ENCODE results near the gene SLC9B1. TPM values are rescaled to one million over a fixed set of nuclear protein-coding genes. Genes with fewer than 3 reads are reported as not detected.

Gene SLC9B1
- 0.76 and 2.0 TPM in 2 replicates for total RNA-seq

GRCh38 chr4:103019308-103020124 lies at the start of gene SLC9B1:
Gene SLC9B1 (minus strand): TSS chr4:103019705. CDS start chr4:102991711, 27,994 bp downstream.

GRCh38 chr4:102868781-102869568 lies 150.5 kb downstream of the SLC9B1 start, which contains the start of gene CISD2:
Gene CISD2 (plus strand): TSS chr4:102868992. CDS start chr4:102869085, 93 bp downstream.

Other genes starting within 250 kb of the SLC9B1 start
- 256 and 334 TPM in 2 replicates for gene UBE2D3, start 192.2 kb downstream of the SLC9B1 start, total RNA-seq
- 34.2 and 37.7 TPM in 2 replicates for gene CISD2, start 150.7 kb downstream of the SLC9B1 start, total RNA-seq
- 19.2 and 27.4 TPM in 2 replicates for gene SLC9B2, start 57.1 kb upstream of the SLC9B1 start, total RNA-seq
- gene BDH2, start 80.1 kb upstream of the SLC9B1 start, total RNA-seq = 37.1 and 41.1 TPM in 2 replicates
- gene CENPE, start 178.6 kb upstream of the SLC9B1 start, total RNA-seq = 2.2 and 5.5 TPM in 2 replicates